Smooth muscle cell (in vitro differentiated cells): ENCODE results near the gene TGFBI. TPM values are rescaled to one million over a fixed set of nuclear protein-coding genes. Genes with fewer than 3 reads are reported as not detected.

Source experiments
- DNase-seq: peaks from one replicate; lab custom pipeline; 2025; ENCODE audit not compliant: unreplicated experiment; lab: John Stamatoyannopoulos, UW
- H2AFZ ChIP-seq: fragments of 200-600 bp; sonication (generic); 2 replicates; pipeline ENCODE4 v1.6.0; 2016; ENCODE audit warnings: antibody characterized with exemption, low read depth, mild to moderate bottlenecking
- H3F3A ChIP-seq: fragments of 200-600 bp; sonication (generic); 2 replicates; pipeline ENCODE4 v1.6.0; 2017; ENCODE audit warnings: antibody characterized with exemption, low read depth
- H3K27ac ChIP-seq: fragments of 200-600 bp; sonication (generic); 2 replicates; pipeline ENCODE4 v1.5.1; 2016; ENCODE audit warnings: low read depth, mild to moderate bottlenecking
- H3K27me3 ChIP-seq: fragments of 200-600 bp; sonication (generic); 2 replicates; pipeline ENCODE4 v1.6.1; 2016; ENCODE audit warnings: low read depth, mild to moderate bottlenecking
- H3K36me3 ChIP-seq: fragments of 200-600 bp; sonication (generic); 2 replicates; pipeline ENCODE4 v1.5.1; 2016; ENCODE audit warnings: low read depth
- H3K4me1 ChIP-seq: fragments of 200-600 bp; sonication (generic); 2 replicates; pipeline ENCODE4 v1.5.1; 2016; ENCODE audit warnings: low read depth
- H3K4me2 ChIP-seq: fragments of 200-600 bp; sonication (generic); 2 replicates; pipeline ENCODE4 v1.6.0; 2016; ENCODE audit warnings: mild to moderate bottlenecking
- H3K4me3 ChIP-seq: fragments of 200-600 bp; sonication (generic); 2 replicates; pipeline ENCODE4 v1.5.1; 2016; ENCODE audit warnings: mild to moderate bottlenecking
- H3K79me2 ChIP-seq: fragments of 200-600 bp; sonication (generic); 2 replicates; pipeline ENCODE4 v1.6.0; 2016; ENCODE audit warnings: low read depth, mild to moderate bottlenecking
- H3K9ac ChIP-seq: fragments of 200-600 bp; sonication (generic); 2 replicates; pipeline ENCODE4 v1.6.0; 2016; ENCODE audit warnings: low read depth
- H3K9me3 ChIP-seq: fragments of 200-600 bp; sonication (generic); replicated peaks from 2 replicates; pipeline ENCODE4 v1.5.1; 2016; ENCODE audit warnings: low read depth
- H4K20me1 ChIP-seq: fragments of 200-600 bp; sonication (generic); 2 replicates; pipeline ENCODE4 v1.6.0; 2016; ENCODE audit warnings: low read depth
- WGBS: methylation state at CpG from one replicate; pipeline ENCODE4 v1.1.7; 2016; ENCODE audit warnings: low lambda C conversion rate; 5-methylcytosine and 5-hydroxymethylcytosine counted together
- polyA plus RNA-seq: library from polyadenylated mRNA; unstranded; fragments of >200 nt; fragmentation: Nextera tagmentation; extraction: Ambion mirVana; gene quantifications from 2 replicates; pipeline ENCODE4 v1.2.1, GENCODE V29; 2016
- total RNA-seq: library from RNA; depleted of rRNA; stranded (reverse); fragments of >200 nt; gene quantifications from 2 replicates; pipeline ENCODE4 v1.2.3, GENCODE V29; 2014
- TF ChIP-seq, protein P1 (sequence below): fragments of 200-600 bp; sonication (generic); IDR thresholded peaks from 2 replicates; pipeline ENCODE4 v1.5.1; 2017; ENCODE audit warnings: borderline replicate concordance, mild to moderate bottlenecking, antibody characterized with exemption; ENCODE audit not compliant: insufficient read depth, poor library complexity, severe bottlenecking

Gene TGFBI
- total and polyA plus RNA-seq, 2 experiments from 2014 or later = 2,505 to 2,635 TPM

DNA sequence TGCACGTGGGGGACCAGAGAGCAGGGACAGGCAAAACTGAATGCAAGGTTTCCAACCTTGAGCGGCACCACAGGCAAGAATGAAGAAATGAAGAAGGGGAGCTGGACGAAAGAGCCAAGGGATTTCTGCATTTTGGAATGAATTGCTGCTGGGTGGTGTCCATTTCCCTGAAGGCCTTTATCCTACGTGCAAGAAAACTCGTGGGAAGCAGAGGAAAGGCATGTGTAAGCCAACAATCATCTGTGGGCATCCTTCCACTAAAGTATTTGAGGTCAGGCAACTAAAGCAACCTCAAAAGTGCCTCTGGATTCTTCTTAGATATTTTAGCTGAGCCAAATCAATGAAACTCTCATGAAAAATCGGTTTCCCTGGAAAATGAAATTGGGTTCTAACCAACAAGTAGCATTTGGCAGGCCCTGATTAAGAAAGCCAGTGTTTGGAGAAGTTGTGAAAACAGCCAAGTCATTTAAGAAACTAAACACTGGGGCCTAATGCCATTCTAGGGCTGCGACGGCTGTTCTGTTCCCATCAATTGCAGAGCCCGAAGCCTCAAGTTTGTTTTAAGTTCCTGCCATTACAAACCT lies 4.7 kb upstream of the TGFBI start:
- Histone ChIP-seq H3K4me1 (peaks cover 14% of the 10 kb centered on the region), H3K36me3 (no peaks in the 10 kb centered on the region), H3K79me2 (peaks cover 12% of the 10 kb centered on the region), H4K20me1 (no peaks in the 10 kb centered on the region), H3K27me3 (no peaks in the 10 kb centered on the region), H2AFZ (no peak overlapping the region), H3K9ac (no peak overlapping the region), H3K9me3 (no peaks in the 10 kb centered on the region), H3K4me2 (peak overlapping the region; percentile 39), H3K27ac (peak overlapping the region; percentile 100), H3K4me3 (no peak overlapping the region), H3F3A (peaks cover 32% of the 10 kb centered on the region)
- TF ChIP-seq, protein P1, sequence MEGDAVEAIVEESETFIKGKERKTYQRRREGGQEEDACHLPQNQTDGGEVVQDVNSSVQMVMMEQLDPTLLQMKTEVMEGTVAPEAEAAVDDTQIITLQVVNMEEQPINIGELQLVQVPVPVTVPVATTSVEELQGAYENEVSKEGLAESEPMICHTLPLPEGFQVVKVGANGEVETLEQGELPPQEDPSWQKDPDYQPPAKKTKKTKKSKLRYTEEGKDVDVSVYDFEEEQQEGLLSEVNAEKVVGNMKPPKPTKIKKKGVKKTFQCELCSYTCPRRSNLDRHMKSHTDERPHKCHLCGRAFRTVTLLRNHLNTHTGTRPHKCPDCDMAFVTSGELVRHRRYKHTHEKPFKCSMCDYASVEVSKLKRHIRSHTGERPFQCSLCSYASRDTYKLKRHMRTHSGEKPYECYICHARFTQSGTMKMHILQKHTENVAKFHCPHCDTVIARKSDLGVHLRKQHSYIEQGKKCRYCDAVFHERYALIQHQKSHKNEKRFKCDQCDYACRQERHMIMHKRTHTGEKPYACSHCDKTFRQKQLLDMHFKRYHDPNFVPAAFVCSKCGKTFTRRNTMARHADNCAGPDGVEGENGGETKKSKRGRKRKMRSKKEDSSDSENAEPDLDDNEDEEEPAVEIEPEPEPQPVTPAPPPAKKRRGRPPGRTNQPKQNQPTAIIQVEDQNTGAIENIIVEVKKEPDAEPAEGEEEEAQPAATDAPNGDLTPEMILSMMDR = no peak
- DNase-seq = no peak
- 78% methylated on average over 9 of the region's 9 CpGs for WGBS

DNA sequence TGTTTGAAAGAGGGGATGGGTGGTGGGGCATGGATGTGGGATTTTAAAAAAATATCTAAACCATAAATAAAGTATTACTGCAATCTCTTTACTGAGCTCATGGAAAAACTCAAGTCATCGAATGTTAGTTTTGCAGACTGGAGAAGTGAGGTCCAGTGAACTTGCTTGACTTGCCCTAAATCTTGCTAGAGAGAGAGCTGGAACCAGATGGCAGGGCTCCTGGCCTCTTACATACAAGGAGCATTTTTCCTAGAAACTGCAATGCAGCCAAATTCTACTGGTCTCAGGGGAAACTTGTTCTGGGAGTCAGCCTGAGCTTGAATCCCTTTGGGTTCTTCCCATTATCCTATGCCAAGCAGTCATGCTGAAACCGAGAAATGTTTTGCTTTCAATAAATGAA lies 2.9 kb upstream of the TGFBI start:
- no peak for DNase-seq
- peak overlapping the region; percentile 100 for H3K27ac ChIP-seq
- H3K79me2 ChIP-seq = peaks cover 31% of the 10 kb centered on the region
- H3K9me3 ChIP-seq = no peaks in the 10 kb centered on the region
- H3K4me1 ChIP-seq = peaks cover 17% of the 10 kb centered on the region
- no peak overlapping the region for H3K9ac ChIP-seq
- no peaks in the 10 kb centered on the region for H3K27me3 ChIP-seq
- H3K4me2 ChIP-seq = peak overlapping the region; percentile 9
- H3K4me3 ChIP-seq = no peak overlapping the region
- 54% methylated on average over 2 of the region's 2 CpGs for WGBS
- H2AFZ ChIP-seq = no peak overlapping the region
- H3F3A ChIP-seq = peaks cover 20% of the 10 kb centered on the region
- H4K20me1 ChIP-seq = peaks cover 16% of the 10 kb centered on the region
- no peaks in the 10 kb centered on the region for H3K36me3 ChIP-seq
- TF ChIP-seq, protein P1 = no peak

DNA sequence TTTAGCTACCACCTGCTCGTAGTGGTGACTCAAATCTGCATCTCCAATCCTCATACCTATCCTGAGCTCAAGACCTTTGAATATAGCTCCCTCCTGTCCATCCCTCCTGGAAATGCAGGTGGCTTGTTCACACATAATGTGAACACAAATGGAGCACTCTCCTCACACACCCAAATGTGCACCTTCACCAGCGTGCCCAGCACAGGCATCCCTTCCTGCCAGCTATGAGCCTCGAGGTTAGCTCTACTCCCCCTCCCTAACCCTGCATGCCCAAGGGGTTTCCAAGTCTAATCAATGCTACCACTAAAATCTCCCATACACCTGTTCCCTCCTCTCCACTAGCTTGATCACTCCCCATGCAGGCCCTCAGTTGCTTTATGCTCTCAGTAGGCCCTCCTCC lies 2.2 kb upstream of the TGFBI start:
- Histone ChIP-seq H3K36me3 (no peaks in the 10 kb centered on the region), H3K9ac (no peak overlapping the region), H3K4me1 (peaks cover 24% of the 10 kb centered on the region), H3K27ac (no peak overlapping the region), H3K27me3 (no peaks in the 10 kb centered on the region), H3K4me2 (no peak overlapping the region), H3F3A (peaks cover 19% of the 10 kb centered on the region), H3K79me2 (peaks cover 38% of the 10 kb centered on the region), H3K4me3 (no peak overlapping the region), H3K9me3 (no peaks in the 10 kb centered on the region), H2AFZ (no peak overlapping the region), H4K20me1 (peaks cover 24% of the 10 kb centered on the region)
- WGBS = 96% methylated on average over 3 of the region's 3 CpGs
- TF ChIP-seq, protein P1 = no peak
- no peak for DNase-seq

DNA sequence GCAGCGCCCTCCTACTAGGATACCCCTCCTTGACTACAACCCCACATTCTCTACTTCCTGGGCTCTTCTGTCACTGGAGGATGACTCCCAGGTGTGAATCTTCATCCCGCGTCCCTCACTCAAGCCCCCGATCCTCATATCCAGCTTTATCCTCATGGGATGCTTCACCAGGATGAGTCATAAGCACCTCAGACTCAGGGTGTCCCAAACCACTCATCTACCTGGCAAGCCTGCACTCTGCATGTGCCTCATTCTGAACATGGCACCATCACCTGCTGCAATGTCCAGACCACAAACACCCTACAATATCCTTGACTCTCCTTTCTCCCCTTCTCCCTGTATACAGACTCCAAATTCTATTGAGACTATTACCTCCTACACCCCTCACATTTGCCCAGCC lies 1.5 kb upstream of the TGFBI start:
- Histone ChIP-seq H3K4me2 (no peak overlapping the region), H3K27me3 (no peaks in the 10 kb centered on the region), H3K4me1 (peaks cover 31% of the 10 kb centered on the region), H3K4me3 (no peak overlapping the region), H3K27ac (no peak overlapping the region), H2AFZ (no peak overlapping the region), H3K36me3 (no peaks in the 10 kb centered on the region), H3K9me3 (no peaks in the 10 kb centered on the region), H4K20me1 (peaks cover 30% of the 10 kb centered on the region), H3K79me2 (peaks cover 45% of the 10 kb centered on the region), H3F3A (peaks cover 24% of the 10 kb centered on the region), H3K9ac (no peak overlapping the region)
- no peak for DNase-seq
- TF ChIP-seq, protein P1 = no peak
- 86% methylated on average over 4 of the region's 4 CpGs for WGBS
